Colonic mucosa (tissue), 4 donors: ENCODE data around the gene SUMO3. TPM values are rescaled to one million over a fixed set of nuclear protein-coding genes. Genes with fewer than 3 reads are reported as not detected.
"Not testable (repeated sequence)": the region's sequence is repeated elsewhere in the genome, so short reads cannot be mapped to it uniquely, and the experiment has no call there.

ENCODE experiments used
- DNase-seq: peaks from one replicate; pipeline ENCODE4 v3.0.0-alpha.2; 2020
- H3K27ac ChIP-seq: fragments of 200-600 bp; one replicate; pipeline ENCODE4 v1.8.0; 2021
- H3K27me3 ChIP-seq: fragments of 200-600 bp; one replicate; pipeline ENCODE4 v1.8.0; 2021
- H3K36me3 ChIP-seq: fragments of 200-600 bp; one replicate; pipeline ENCODE4 v1.8.0; 2021
- H3K4me1 ChIP-seq: fragments of 200-600 bp; one replicate; pipeline ENCODE4 v1.8.0; 2021; ENCODE audit warnings: mild to moderate bottlenecking
- H3K4me3 ChIP-seq: fragments of 200-600 bp; one replicate; pipeline ENCODE4 v1.8.0; 2021
- H3K9ac ChIP-seq, 2 donors: one replicate each; pipeline ENCODE4 v1.7.0; 2013; ENCODE audit warnings: control low read depth in 2 of 2, low read depth in 2 of 2, low read length in 2 of 2
- H3K9me3 ChIP-seq: fragments of 200-600 bp; one replicate; pipeline ENCODE4 v1.8.0; 2021
- intact Hi-C: fragments of 100-400 bp; cut with DNase I; formaldehyde crosslinking; loops from one replicate; pipeline ENCODE4 v1.14.1; 2022
- total RNA-seq, 2 donors: library from RNA; stranded (reverse); fragmentation: NEBNext Ultra II Directional in 1 of 2; extraction: Animal tissue kit (Norgen Biotek cat#: 25700) in 1 of 2; gene quantifications; one replicate each; pipeline ENCODE4 v1.2.1, GENCODE V29; 2021
- TF ChIP-seq, protein P1 (sequence below): fragments of 200-600 bp; IDR thresholded peaks from one replicate; pipeline ENCODE4 v1.8.0; 2022; ENCODE audit warnings: antibody characterized with exemption, mild to moderate bottlenecking
- donor health status: healthy.
- donor health status: DM: no; HTN: no; CAD: no.
- donor health status: DM: no; HTN: no; CAD: no.

SUMO3 gene
- total RNA-seq, 2 donors from 2014 or later = 81.3 to 82.8 TPM

DNA sequence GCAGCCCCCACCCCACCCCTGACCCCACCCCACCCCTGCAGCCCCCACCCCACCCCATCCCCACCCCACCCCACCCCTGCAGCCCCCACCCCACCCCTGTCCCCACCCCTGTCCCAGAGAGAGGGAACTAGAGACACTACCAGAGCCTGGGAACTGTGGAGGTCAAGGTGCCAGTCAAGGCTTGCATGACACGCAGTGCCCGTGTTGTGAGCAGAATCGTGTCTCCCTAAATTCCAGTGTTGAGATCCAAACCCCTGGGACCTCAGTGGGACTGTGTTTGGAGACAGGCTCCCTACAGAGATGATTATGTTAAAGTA, 18.4 kb upstream of the SUMO3 start:
- TF ChIP-seq, protein P1, sequence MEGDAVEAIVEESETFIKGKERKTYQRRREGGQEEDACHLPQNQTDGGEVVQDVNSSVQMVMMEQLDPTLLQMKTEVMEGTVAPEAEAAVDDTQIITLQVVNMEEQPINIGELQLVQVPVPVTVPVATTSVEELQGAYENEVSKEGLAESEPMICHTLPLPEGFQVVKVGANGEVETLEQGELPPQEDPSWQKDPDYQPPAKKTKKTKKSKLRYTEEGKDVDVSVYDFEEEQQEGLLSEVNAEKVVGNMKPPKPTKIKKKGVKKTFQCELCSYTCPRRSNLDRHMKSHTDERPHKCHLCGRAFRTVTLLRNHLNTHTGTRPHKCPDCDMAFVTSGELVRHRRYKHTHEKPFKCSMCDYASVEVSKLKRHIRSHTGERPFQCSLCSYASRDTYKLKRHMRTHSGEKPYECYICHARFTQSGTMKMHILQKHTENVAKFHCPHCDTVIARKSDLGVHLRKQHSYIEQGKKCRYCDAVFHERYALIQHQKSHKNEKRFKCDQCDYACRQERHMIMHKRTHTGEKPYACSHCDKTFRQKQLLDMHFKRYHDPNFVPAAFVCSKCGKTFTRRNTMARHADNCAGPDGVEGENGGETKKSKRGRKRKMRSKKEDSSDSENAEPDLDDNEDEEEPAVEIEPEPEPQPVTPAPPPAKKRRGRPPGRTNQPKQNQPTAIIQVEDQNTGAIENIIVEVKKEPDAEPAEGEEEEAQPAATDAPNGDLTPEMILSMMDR = no peak
- H3K4me3 ChIP-seq = no peak overlapping the region
- H3K27ac ChIP-seq = no peak overlapping the region
- DNase-seq = no peak
- intact Hi-C loops = no loop called here
- H3K27me3 ChIP-seq = no peaks in the 10 kb centered on the region
- H3K9ac ChIP-seq = no peak overlapping the region
- no peaks in the 10 kb centered on the region for H3K4me1 ChIP-seq
- H3K36me3 ChIP-seq = no peaks in the 10 kb centered on the region
- no peaks in the 10 kb centered on the region for H3K9me3 ChIP-seq

DNA sequence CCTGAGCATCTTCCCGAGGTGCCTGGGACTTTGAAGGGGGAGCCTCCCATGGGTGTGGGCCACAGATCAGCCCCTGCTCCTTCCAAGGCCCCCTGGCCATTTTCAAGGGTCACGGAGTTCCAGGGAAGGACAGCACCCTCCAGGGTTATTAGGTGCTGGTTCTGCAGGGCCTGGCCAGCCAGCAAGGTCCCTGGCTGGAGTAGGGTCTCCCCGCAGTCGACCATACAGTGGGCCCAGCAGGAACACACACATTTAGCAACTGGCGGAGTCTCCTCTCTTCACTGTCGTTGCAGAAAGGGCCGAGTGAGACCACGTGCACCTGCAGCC, 17.7 kb upstream of the SUMO3 start:
- DNase-seq = no peak
- Histone ChIP-seq H3K4me3 (no peak overlapping the region), H3K4me1 (no peaks in the 10 kb centered on the region), H3K9me3 (no peaks in the 10 kb centered on the region), H3K36me3 (no peaks in the 10 kb centered on the region), H3K9ac (no peak overlapping the region), H3K27ac (no peak overlapping the region), H3K27me3 (no peaks in the 10 kb centered on the region)
- intact Hi-C loops = no loop called here
- TF ChIP-seq, protein P1 = no peak

DNA sequence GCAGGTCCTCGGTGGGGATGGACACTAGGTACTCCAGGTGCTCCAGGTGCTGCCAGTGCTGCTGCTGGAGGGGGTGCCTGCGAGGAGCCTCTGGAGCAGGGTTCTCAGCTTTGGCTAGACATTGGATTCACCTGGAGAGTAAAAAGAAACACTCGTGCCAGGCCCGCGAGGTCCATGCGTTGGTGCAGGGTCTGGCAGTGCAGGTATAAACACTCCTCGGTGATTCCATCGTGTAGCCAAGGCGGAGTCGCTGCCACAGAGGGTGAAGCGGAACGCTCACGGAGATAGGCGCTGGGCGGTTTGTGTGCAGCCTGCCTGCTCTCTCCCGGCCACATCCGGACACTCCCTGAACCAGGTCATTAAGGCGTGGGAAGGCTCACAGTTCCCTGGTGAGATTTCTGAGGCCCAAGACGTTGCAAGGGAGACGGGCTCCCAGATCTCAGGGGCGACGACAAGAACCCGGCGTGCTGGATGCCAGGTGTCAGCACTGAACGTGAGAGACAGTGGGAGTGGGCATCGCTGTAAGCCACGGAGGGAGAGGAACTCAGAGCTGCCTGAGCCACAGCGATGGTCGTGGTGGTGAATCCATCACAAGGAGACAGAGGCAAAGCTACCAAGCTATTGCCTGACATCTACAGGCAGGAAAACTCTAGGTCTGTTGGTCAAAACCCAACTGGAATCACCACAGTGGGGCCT, 17.2 kb upstream of the SUMO3 start:
- Histone ChIP-seq H3K9ac (no peak overlapping the region), H3K9me3 (no peaks in the 10 kb centered on the region), H3K36me3 (no peaks in the 10 kb centered on the region), H3K4me1 (no peaks in the 10 kb centered on the region), H3K27ac (no peak overlapping the region), H3K27me3 (no peaks in the 10 kb centered on the region), H3K4me3 (no peak overlapping the region)
- DNase-seq = no peak
- intact Hi-C loops = no loop called here
- TF ChIP-seq, protein P1 = no peak

DNA sequence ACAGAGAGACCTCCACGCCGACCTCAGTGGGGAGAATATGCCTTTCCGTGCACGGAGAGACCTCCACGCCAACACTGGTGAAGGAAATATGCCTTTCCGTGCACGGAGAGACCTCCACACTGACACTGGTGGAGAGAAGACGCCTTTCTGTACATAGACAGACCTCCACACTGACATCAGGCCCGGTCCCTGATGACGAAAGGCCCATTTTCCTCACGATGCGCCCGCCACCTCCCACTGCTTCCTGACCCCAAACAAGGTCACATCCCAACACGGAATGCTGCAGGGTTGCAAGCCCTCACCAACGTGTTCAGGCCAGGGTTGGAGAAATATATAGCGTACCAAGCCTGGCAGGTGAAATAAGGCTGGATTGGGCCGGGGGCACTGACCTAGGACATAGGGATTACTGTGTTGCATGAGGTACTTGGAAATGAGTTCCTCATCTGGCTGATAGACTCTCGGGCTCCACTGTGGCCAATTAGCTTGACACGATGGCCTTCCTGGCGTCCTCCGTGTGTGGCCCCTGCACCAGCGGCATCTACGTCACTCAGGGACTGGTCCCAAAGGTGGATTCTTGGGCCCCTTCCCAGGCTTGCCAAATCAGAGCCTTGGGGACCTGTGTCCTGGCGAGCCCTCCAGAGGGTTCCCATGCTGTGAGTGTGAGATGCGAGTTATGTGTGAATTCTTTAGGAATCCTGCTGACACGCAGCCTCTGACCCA, 16.5 kb upstream of the SUMO3 start:
- no peak for DNase-seq

DNA sequence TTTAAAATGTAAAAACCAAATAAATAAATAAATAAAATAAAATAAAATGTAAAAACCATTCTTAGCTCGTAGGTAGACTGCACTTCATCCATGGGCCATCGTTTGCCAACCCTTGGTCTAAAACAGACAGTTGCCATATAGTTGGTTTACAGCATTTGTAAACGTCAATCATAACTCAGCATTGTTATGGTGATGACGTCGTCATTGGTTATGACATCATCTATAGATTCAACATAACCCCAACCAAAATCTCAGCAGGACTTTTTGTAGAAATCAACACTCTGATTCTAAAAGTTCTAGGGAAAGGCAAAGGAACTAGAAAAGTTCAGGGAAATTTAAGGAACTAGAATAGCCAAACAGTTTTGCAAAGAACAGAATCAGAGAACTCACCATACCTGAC, 15.8 kb upstream of the SUMO3 start:
- no peak for DNase-seq
- TF ChIP-seq, protein P1 = no peak
- no peaks in the 10 kb centered on the region for H3K27me3 ChIP-seq
- no peaks in the 10 kb centered on the region for H3K36me3 ChIP-seq
- no peak overlapping the region for H3K4me3 ChIP-seq
- H3K9me3 ChIP-seq = no peaks in the 10 kb centered on the region
- H3K27ac ChIP-seq = no peak overlapping the region
- intact Hi-C loops = no loop called here
- no peak overlapping the region for H3K9ac ChIP-seq
- H3K4me1 ChIP-seq = no peaks in the 10 kb centered on the region

More for the DNA sequence above, 16.5 kb upstream of the SUMO3 start:
- TF ChIP-seq, protein P1 = no peak
- Histone ChIP-seq H3K9me3 (no peaks in the 10 kb centered on the region), H3K27me3 (no peaks in the 10 kb centered on the region), H3K4me1 (no peaks in the 10 kb centered on the region), H3K36me3 (no peaks in the 10 kb centered on the region), H3K27ac (no peak overlapping the region), H3K4me3 (no peak overlapping the region), H3K9ac (no peak overlapping the region)
- intact Hi-C loops = no loop called here

DNA sequence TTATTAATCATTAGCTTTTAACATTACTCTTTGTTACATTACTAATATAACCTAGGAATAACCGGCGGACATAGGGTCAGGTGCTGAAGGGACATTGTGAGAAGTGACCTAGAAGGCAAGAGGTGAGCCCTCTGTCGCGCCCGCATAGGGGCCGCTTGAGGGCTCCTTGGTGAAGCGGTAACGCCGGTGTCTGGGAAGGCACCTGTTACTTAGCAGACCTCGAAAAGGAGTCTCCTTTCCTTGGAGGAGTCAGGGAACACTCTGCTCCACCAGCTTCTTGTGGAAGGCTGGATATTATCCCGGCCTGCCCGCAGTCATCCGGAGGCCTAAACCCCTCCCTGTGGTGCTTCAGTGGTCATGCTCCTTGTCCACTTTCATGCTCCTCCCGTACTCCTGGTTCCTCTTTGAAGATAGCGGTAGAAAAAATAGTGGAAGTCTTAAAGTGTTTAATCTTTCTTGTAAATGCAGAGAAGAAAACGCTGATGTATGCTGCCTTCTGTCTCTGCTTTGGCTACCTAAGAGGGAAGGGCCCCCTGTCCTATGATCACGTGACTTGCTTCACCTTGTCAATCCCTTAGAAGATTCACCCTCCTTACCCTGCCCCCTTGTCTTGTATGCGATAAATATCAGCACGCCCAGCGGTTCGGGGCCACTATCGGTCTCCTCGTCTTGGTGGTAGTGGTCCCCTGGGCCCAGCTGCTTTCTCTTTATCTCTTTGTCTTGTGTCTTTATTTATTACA, 14.8 kb upstream of the SUMO3 start:
- H3K4me1 ChIP-seq, H3K27ac ChIP-seq, H3K4me3 ChIP-seq, H3K9ac ChIP-seq, DNase-seq, intact Hi-C loops, H3K36me3 ChIP-seq, H3K27me3 ChIP-seq, H3K9me3 ChIP-seq: not testable (repeated sequence)
